Smooth muscle cell (in vitro differentiated cells): ENCODE results near the gene TRMU. TPM values are rescaled to one million over a fixed set of nuclear protein-coding genes. Genes with fewer than 3 reads are reported as not detected.

Source experiments
- DNase-seq: peaks from one replicate; lab custom pipeline; 2025; ENCODE audit not compliant: unreplicated experiment; lab: John Stamatoyannopoulos, UW
- H2AFZ ChIP-seq: fragments of 200-600 bp; sonication (generic); 2 replicates; pipeline ENCODE4 v1.6.0; 2016; ENCODE audit warnings: antibody characterized with exemption, low read depth, mild to moderate bottlenecking
- H3F3A ChIP-seq: fragments of 200-600 bp; sonication (generic); 2 replicates; pipeline ENCODE4 v1.6.0; 2017; ENCODE audit warnings: antibody characterized with exemption, low read depth
- H3K27ac ChIP-seq: fragments of 200-600 bp; sonication (generic); 2 replicates; pipeline ENCODE4 v1.5.1; 2016; ENCODE audit warnings: low read depth, mild to moderate bottlenecking
- H3K27me3 ChIP-seq: fragments of 200-600 bp; sonication (generic); 2 replicates; pipeline ENCODE4 v1.6.1; 2016; ENCODE audit warnings: low read depth, mild to moderate bottlenecking
- H3K36me3 ChIP-seq: fragments of 200-600 bp; sonication (generic); 2 replicates; pipeline ENCODE4 v1.5.1; 2016; ENCODE audit warnings: low read depth
- H3K4me1 ChIP-seq: fragments of 200-600 bp; sonication (generic); 2 replicates; pipeline ENCODE4 v1.5.1; 2016; ENCODE audit warnings: low read depth
- H3K4me2 ChIP-seq: fragments of 200-600 bp; sonication (generic); 2 replicates; pipeline ENCODE4 v1.6.0; 2016; ENCODE audit warnings: mild to moderate bottlenecking
- H3K4me3 ChIP-seq: fragments of 200-600 bp; sonication (generic); 2 replicates; pipeline ENCODE4 v1.5.1; 2016; ENCODE audit warnings: mild to moderate bottlenecking
- H3K79me2 ChIP-seq: fragments of 200-600 bp; sonication (generic); 2 replicates; pipeline ENCODE4 v1.6.0; 2016; ENCODE audit warnings: low read depth, mild to moderate bottlenecking
- H3K9ac ChIP-seq: fragments of 200-600 bp; sonication (generic); 2 replicates; pipeline ENCODE4 v1.6.0; 2016; ENCODE audit warnings: low read depth
- H3K9me3 ChIP-seq: fragments of 200-600 bp; sonication (generic); replicated peaks from 2 replicates; pipeline ENCODE4 v1.5.1; 2016; ENCODE audit warnings: low read depth
- H4K20me1 ChIP-seq: fragments of 200-600 bp; sonication (generic); 2 replicates; pipeline ENCODE4 v1.6.0; 2016; ENCODE audit warnings: low read depth
- CTCF ChIP-seq: fragments of 200-600 bp; sonication (generic); IDR thresholded peaks from 2 replicates; pipeline ENCODE4 v1.5.1; 2017; ENCODE audit warnings: borderline replicate concordance, mild to moderate bottlenecking, antibody characterized with exemption; ENCODE audit not compliant: insufficient read depth, poor library complexity, severe bottlenecking
- WGBS: methylation state at CpG from one replicate; pipeline ENCODE4 v1.1.7; 2016; ENCODE audit warnings: low lambda C conversion rate; 5-methylcytosine and 5-hydroxymethylcytosine counted together
- polyA plus RNA-seq: library from polyadenylated mRNA; unstranded; fragments of >200 nt; fragmentation: Nextera tagmentation; extraction: Ambion mirVana; gene quantifications from 2 replicates; pipeline ENCODE4 v1.2.1, GENCODE V29; 2016
- total RNA-seq: library from RNA; depleted of rRNA; stranded (reverse); fragments of >200 nt; gene quantifications from 2 replicates; pipeline ENCODE4 v1.2.3, GENCODE V29; 2014

TRMU gene
- total and polyA plus RNA-seq, 2 experiments from 2014 or later, result 15.8 to 20.5 TPM

- no peak overlapping the region for H2AFZ ChIP-seq
- H3K4me2 ChIP-seq, result no peak overlapping the region
- DNase-seq, result no peak
- TF ChIP-seq CTCF, result no peak
- 99% methylated on average over 15 of the region's 17 CpGs for WGBS
- H3K79me2 ChIP-seq, result no peaks in the 10 kb centered on the region
- H3K4me1 ChIP-seq, result no peaks in the 10 kb centered on the region
- no peaks in the 10 kb centered on the region for H3K27me3 ChIP-seq
- H3F3A ChIP-seq, result no peaks in the 10 kb centered on the region
- no peaks in the 10 kb centered on the region for H4K20me1 ChIP-seq
- no peaks in the 10 kb centered on the region for H3K9me3 ChIP-seq
- H3K27ac ChIP-seq, result no peak overlapping the region
- H3K36me3 ChIP-seq, result no peaks in the 10 kb centered on the region
- no peak overlapping the region for H3K9ac ChIP-seq
- no peak overlapping the region for H3K4me3 ChIP-seq
Observed at GRCh38 chr22:46290121-46290842, 45.2 kb upstream of the TRMU start.

- H4K20me1 ChIP-seq, result no peaks in the 10 kb centered on the region
- H3K9me3 ChIP-seq, result no peaks in the 10 kb centered on the region
- no peak overlapping the region for H2AFZ ChIP-seq
- no peaks in the 10 kb centered on the region for H3K27me3 ChIP-seq
- H3K79me2 ChIP-seq, result no peaks in the 10 kb centered on the region
- 99% methylated on average over 20 of the region's 23 CpGs for WGBS
- no peaks in the 10 kb centered on the region for H3K36me3 ChIP-seq
- H3K4me2 ChIP-seq, result no peak overlapping the region
- no peak overlapping the region for H3K4me3 ChIP-seq
- DNase-seq, result no peak
- no peak for TF ChIP-seq CTCF
- H3K9ac ChIP-seq, result no peak overlapping the region
- H3F3A ChIP-seq, result no peaks in the 10 kb centered on the region
- H3K4me1 ChIP-seq, result no peaks in the 10 kb centered on the region
- H3K27ac ChIP-seq, result no peak overlapping the region
Observed at GRCh38 chr22:46290843-46291785, 44.4 kb upstream of the TRMU start.

GRCh38 chr22:46292173-46292572, 43.3 kb upstream of the TRMU start:
- Histone ChIP-seq H3K4me2 (no peak overlapping the region), H4K20me1 (no peaks in the 10 kb centered on the region), H3F3A (no peaks in the 10 kb centered on the region), H3K27me3 (no peaks in the 10 kb centered on the region), H3K9me3 (no peaks in the 10 kb centered on the region), H2AFZ (no peak overlapping the region), H3K4me3 (no peak overlapping the region), H3K27ac (no peak overlapping the region), H3K4me1 (no peaks in the 10 kb centered on the region), H3K9ac (no peak overlapping the region), H3K36me3 (no peaks in the 10 kb centered on the region), H3K79me2 (peaks cover 2% of the 10 kb centered on the region)
- 99% methylated on average over 3 of the region's 3 CpGs for WGBS
- no peak for DNase-seq
- no peak for TF ChIP-seq CTCF
